Activated B cell treated with CpG ODN at 0.5 μM for 24 hours (primary cell): ENCODE results near the gene TRPV5. TPM values are rescaled to one million over a fixed set of nuclear protein-coding genes. Genes with fewer than 3 reads are reported as not detected.
"Not testable (repeated sequence)": the region's sequence is repeated elsewhere in the genome, so short reads cannot be mapped to it uniquely, and the experiment has no call there.

Source experiments
- ATAC-seq: fragments of 200-7000 bp; cut with Tn5 transposase; one replicate; pipeline ENCODE4 v1.10.0; 2021; ENCODE audit warnings: low read depth, mild to moderate bottlenecking, moderate library complexity
- CTCF ChIA-PET: fragments of 350-600 bp; sonication (Branson Sonifier 250); formaldehyde crosslinking; loops from one replicate; lab custom pipeline; 2021; ENCODE audit warnings: antibody characterized with exemption; lab: Charles Lee
- POLR2A ChIA-PET: fragments of 350-600 bp; sonication (Branson Sonifier 250); formaldehyde crosslinking; loops from one replicate; lab custom pipeline; 2021; ENCODE audit warnings: antibody characterized with exemption; lab: Charles Lee
- DNase-seq: peaks from one replicate; pipeline ENCODE4 v3.0.0; 2022
- H3K27ac Mint-ChIP-seq: one replicate; pipeline ENCODE4 v1.8.0; 2020; ENCODE audit warnings: mixed read lengths
- H3K27me3 Mint-ChIP-seq: one replicate; pipeline ENCODE4 v1.8.0; 2021; ENCODE audit warnings: mixed read lengths
- H3K36me3 Mint-ChIP-seq: one replicate; pipeline ENCODE4 v1.8.0; 2021; ENCODE audit warnings: low read depth, mixed read lengths
- H3K4me1 Mint-ChIP-seq: one replicate; pipeline ENCODE4 v1.8.0; 2021; ENCODE audit warnings: mixed read lengths
- H3K4me3 Mint-ChIP-seq: one replicate; pipeline ENCODE4 v1.8.0; 2020; ENCODE audit warnings: mild to moderate bottlenecking, mixed read lengths
- H3K9me3 Mint-ChIP-seq: one replicate; pipeline ENCODE4 v1.8.0; 2020; ENCODE audit warnings: mixed read lengths
- intact Hi-C: fragments of 100-400 bp; cut with micrococcal nuclease; formaldehyde crosslinking; loops from one replicate; pipeline ENCODE4 v1.15.1; 2024
- total RNA-seq: library from RNA; stranded (reverse); gene quantifications from 2 replicates; pipeline ENCODE4 v1.2.3, GENCODE V29; 2022
- TF ChIP-seq, protein P1 (sequence below): fragments of 200-600 bp; IDR thresholded peaks from one replicate; pipeline ENCODE4 v1.8.0; 2022; ENCODE audit warnings: antibody characterized with exemption, mild to moderate bottlenecking

The TRPV5 gene
- total RNA-seq = 0.11 and 0.17 TPM in 2 replicates

GRCh38 chr7:142933624-142934023, at the start of gene TRPV5:
TRPV5 (minus strand) TSS chr7:142933746; CDS start chr7:142933459, 287 bp downstream.
- Mint-ChIP-seq H3K4me3 (no peak within 1 kb of the TSS), H3K36me3 (no peaks in the 10 kb centered on the region), H3K27ac (no peak within 1 kb of the TSS), H3K9me3 (no peaks in the 10 kb centered on the region), H3K4me1 (no peaks in the 10 kb centered on the region), H3K27me3 (peaks cover 12% of the 10 kb centered on the region)
- ChIA-PET POLR2A (no interaction called here), CTCF (no interaction called here)
- intact Hi-C loops = no loop called here
- TF ChIP-seq, protein P1, sequence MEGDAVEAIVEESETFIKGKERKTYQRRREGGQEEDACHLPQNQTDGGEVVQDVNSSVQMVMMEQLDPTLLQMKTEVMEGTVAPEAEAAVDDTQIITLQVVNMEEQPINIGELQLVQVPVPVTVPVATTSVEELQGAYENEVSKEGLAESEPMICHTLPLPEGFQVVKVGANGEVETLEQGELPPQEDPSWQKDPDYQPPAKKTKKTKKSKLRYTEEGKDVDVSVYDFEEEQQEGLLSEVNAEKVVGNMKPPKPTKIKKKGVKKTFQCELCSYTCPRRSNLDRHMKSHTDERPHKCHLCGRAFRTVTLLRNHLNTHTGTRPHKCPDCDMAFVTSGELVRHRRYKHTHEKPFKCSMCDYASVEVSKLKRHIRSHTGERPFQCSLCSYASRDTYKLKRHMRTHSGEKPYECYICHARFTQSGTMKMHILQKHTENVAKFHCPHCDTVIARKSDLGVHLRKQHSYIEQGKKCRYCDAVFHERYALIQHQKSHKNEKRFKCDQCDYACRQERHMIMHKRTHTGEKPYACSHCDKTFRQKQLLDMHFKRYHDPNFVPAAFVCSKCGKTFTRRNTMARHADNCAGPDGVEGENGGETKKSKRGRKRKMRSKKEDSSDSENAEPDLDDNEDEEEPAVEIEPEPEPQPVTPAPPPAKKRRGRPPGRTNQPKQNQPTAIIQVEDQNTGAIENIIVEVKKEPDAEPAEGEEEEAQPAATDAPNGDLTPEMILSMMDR = no peak
- no peak for ATAC-seq
- no peak for DNase-seq

DNA sequence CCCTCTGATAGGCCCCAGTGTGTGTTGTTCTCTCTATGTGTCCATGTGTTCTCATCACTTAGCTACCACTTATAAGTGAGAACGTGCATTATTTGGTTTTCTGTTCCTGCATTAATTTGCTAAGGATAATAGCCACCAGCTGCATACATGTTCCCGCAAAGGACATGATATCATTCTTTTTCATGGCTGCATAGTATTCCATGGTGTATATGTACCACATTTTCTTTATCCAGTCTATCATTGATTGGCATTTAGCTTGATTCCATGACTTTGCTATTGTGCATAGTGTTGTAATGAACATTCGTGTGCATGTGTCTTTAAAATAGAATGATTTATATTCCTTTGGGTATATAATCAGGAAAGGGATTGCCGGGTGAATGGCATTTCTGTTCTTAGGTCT, 44.9 kb upstream of the TRPV5 start:
- H3K36me3 Mint-ChIP-seq, DNase-seq, H3K4me1 Mint-ChIP-seq, H3K27ac Mint-ChIP-seq, POLR2A ChIA-PET, CTCF ChIA-PET, intact Hi-C loops, ATAC-seq, H3K4me3 Mint-ChIP-seq: not testable (repeated sequence)
- H3K27me3 Mint-ChIP-seq = peaks cover 10% of the 10 kb centered on the region
- peaks cover 13% of the 10 kb centered on the region for H3K9me3 Mint-ChIP-seq

DNA sequence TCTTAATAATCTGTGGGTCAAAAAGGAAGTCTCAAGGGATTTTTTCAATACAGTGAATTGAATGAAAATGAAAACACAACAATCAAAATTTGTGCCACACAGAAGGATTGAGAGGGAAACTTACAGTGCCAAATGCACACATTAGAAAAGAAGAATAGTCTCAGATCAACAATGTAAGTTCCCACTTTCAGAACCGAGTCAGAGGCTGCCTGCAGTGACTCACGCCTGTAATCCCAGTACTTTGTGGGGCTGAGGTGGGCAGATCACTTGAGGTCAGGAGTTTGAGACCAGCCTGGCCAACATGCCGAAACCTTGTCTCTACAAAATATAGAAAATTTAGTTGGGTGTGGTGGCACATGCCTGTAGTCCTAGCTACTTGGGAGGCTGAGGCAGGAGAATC, 41.1 kb upstream of the TRPV5 start:
- ATAC-seq (no peak), DNase-seq (no peak)
- H3K4me3 Mint-ChIP-seq = no peak overlapping the region
- peaks cover 7% of the 10 kb centered on the region for H3K27me3 Mint-ChIP-seq
- no peak overlapping the region for H3K27ac Mint-ChIP-seq
- intact Hi-C loops = no loop called here
- H3K9me3 Mint-ChIP-seq = peaks cover 5% of the 10 kb centered on the region
- ChIA-PET POLR2A (no interaction called here), CTCF (no interaction called here)
- no peaks in the 10 kb centered on the region for H3K36me3 Mint-ChIP-seq
- TF ChIP-seq, protein P1 = no peak
- H3K4me1 Mint-ChIP-seq = no peaks in the 10 kb centered on the region

- POLR2A ChIA-PET = no interaction called here
- no peak overlapping the region for H3K4me3 Mint-ChIP-seq
Measured at GRCh38 chr7:142969183-142969582, 35.6 kb upstream of the TRPV5 start.

GRCh38 chr7:142968229-142968628, 34.7 kb upstream of the TRPV5 start:
- Mint-ChIP-seq H3K9me3 (no peaks in the 10 kb centered on the region), H3K4me1 (no peaks in the 10 kb centered on the region), H3K4me3 (no peak overlapping the region), H3K27ac (no peak overlapping the region), H3K27me3 (peaks cover 24% of the 10 kb centered on the region), H3K36me3 (no peaks in the 10 kb centered on the region)
- DNase-seq = no peak
- TF ChIP-seq, protein P1 = no peak
- intact Hi-C loops = no loop called here
- ChIA-PET CTCF (no interaction called here), POLR2A (no interaction called here)
- ATAC-seq = no peak

More at GRCh38 chr7:142969183-142969582, 35.6 kb upstream of the TRPV5 start:
- CTCF ChIA-PET = no interaction called here
- intact Hi-C loops = no loop called here
- ATAC-seq = no peak
- Mint-ChIP-seq H3K36me3 (no peaks in the 10 kb centered on the region), H3K27ac (no peak overlapping the region), H3K27me3 (peaks cover 16% of the 10 kb centered on the region), H3K9me3 (no peaks in the 10 kb centered on the region), H3K4me1 (no peaks in the 10 kb centered on the region)
- TF ChIP-seq, protein P1 = no peak
- no peak for DNase-seq
